ENCODE results near the gene TRNAU1AP.
"Not testable (repeated sequence)": the region's sequence is repeated elsewhere in the genome, so short reads cannot be mapped to it uniquely, and the experiment has no call there.

Gene TRNAU1AP

GRCh38 chr1:28565040-28565439 is 12.2 kb downstream of the TRNAU1AP start:
- Histone ChIP-seq H3K27me3 (ENCODE audit: low read depth, low read length) (no peaks in the 10 kb centered on the region), H3K4me1 (ENCODE audit: low read length) (no peaks in the 10 kb centered on the region), H3K27ac (ENCODE audit: low read length) (no peak overlapping the region), H3K9ac (ENCODE audit: low read length) (no peak overlapping the region), H3K36me3 (replicated peaks; ENCODE audit: low read depth, low read length) (peaks cover 10% of the 10 kb centered on the region), H3K4me3 (ENCODE audit: low read length) (no peak overlapping the region), H2AFZ (ENCODE audit: low read depth, low read length) (no peak overlapping the region), H3K79me2 (ENCODE audit: low read length) (no peaks in the 10 kb centered on the region), H3K9me3 (ENCODE audit: insufficient read depth, low read length) (no peaks in the 10 kb centered on the region), H4K20me1 (ENCODE audit: insufficient read depth, low read length) (no peaks in the 10 kb centered on the region), H3K4me2 (ENCODE audit: low read length) (no peak overlapping the region)
- TF ChIP-seq EZH2phosphoT487 (IDR thresholded peaks at IDR 0.05; ENCODE audit: low read depth) = no peak
- TF ChIP-seq, protein P1, sequence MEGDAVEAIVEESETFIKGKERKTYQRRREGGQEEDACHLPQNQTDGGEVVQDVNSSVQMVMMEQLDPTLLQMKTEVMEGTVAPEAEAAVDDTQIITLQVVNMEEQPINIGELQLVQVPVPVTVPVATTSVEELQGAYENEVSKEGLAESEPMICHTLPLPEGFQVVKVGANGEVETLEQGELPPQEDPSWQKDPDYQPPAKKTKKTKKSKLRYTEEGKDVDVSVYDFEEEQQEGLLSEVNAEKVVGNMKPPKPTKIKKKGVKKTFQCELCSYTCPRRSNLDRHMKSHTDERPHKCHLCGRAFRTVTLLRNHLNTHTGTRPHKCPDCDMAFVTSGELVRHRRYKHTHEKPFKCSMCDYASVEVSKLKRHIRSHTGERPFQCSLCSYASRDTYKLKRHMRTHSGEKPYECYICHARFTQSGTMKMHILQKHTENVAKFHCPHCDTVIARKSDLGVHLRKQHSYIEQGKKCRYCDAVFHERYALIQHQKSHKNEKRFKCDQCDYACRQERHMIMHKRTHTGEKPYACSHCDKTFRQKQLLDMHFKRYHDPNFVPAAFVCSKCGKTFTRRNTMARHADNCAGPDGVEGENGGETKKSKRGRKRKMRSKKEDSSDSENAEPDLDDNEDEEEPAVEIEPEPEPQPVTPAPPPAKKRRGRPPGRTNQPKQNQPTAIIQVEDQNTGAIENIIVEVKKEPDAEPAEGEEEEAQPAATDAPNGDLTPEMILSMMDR (IDR thresholded peaks at IDR 0.05; ENCODE audit: low read depth, low read length) = no peak

GRCh38 chr1:28565726-28566125 is 12.8 kb downstream of the TRNAU1AP start:
- Histone ChIP-seq H3K9me3 (ENCODE audit: insufficient read depth, low read length) (no peaks in the 10 kb centered on the region), H4K20me1 (ENCODE audit: insufficient read depth, low read length) (no peaks in the 10 kb centered on the region), H3K4me2 (ENCODE audit: low read length) (no peak overlapping the region), H2AFZ (ENCODE audit: low read depth, low read length) (no peak overlapping the region), H3K4me3 (ENCODE audit: low read length) (no peak overlapping the region), H3K27ac (ENCODE audit: low read length) (no peak overlapping the region), H3K4me1 (ENCODE audit: low read length) (no peaks in the 10 kb centered on the region), H3K9ac (ENCODE audit: low read length) (no peak overlapping the region), H3K27me3 (ENCODE audit: low read depth, low read length) (no peaks in the 10 kb centered on the region), H3K79me2 (ENCODE audit: low read length) (no peaks in the 10 kb centered on the region), H3K36me3 (replicated peaks; ENCODE audit: low read depth, low read length) (peaks cover 10% of the 10 kb centered on the region)
- no peak for TF ChIP-seq EZH2phosphoT487 (IDR thresholded peaks at IDR 0.05; ENCODE audit: low read depth)
- TF ChIP-seq, protein P1 (IDR thresholded peaks at IDR 0.05; ENCODE audit: low read depth, low read length) = no peak

DNA sequence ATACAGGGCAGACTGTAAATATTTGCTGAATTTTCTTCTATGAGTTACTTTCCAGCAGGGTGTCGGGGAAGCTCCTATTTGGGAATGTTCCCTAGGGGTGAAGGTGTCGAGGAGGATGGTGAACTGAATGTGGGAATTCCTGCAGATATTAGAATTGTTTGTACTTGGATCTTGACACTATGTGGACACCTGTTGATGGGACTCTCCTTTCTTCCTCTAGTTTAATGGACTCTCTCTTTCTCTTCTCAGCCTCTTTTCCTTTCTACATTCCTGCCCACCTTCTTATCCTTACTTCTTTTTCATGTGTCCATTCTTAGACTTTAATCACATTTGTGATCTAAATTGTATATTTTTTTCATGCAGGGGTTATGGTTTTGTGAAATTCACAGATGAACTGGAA is 14.0 kb downstream of the TRNAU1AP start:
- H3K36me3 ChIP-seq (replicated peaks; ENCODE audit: low read depth, low read length) = peaks cover 6% of the 10 kb centered on the region
- no peaks in the 10 kb centered on the region for H3K4me1 ChIP-seq (ENCODE audit: low read length)
- H2AFZ ChIP-seq (ENCODE audit: low read depth, low read length) = no peak overlapping the region
- no peaks in the 10 kb centered on the region for H3K27me3 ChIP-seq (ENCODE audit: low read depth, low read length)
- TF ChIP-seq EZH2phosphoT487 (IDR thresholded peaks at IDR 0.05; ENCODE audit: low read depth) = no peak
- TF ChIP-seq, protein P1 (IDR thresholded peaks at IDR 0.05; ENCODE audit: low read depth, low read length) = no peak
- no peak overlapping the region for H3K9ac ChIP-seq (ENCODE audit: low read length)
- H3K9me3 ChIP-seq (ENCODE audit: insufficient read depth, low read length) = no peaks in the 10 kb centered on the region
- no peak overlapping the region for H3K27ac ChIP-seq (ENCODE audit: low read length)
- H3K4me2 ChIP-seq (ENCODE audit: low read length) = no peak overlapping the region
- H3K79me2 ChIP-seq (ENCODE audit: low read length) = no peaks in the 10 kb centered on the region
- no peak overlapping the region for H3K4me3 ChIP-seq (ENCODE audit: low read length)
- H4K20me1 ChIP-seq (ENCODE audit: insufficient read depth, low read length) = no peaks in the 10 kb centered on the region

DNA sequence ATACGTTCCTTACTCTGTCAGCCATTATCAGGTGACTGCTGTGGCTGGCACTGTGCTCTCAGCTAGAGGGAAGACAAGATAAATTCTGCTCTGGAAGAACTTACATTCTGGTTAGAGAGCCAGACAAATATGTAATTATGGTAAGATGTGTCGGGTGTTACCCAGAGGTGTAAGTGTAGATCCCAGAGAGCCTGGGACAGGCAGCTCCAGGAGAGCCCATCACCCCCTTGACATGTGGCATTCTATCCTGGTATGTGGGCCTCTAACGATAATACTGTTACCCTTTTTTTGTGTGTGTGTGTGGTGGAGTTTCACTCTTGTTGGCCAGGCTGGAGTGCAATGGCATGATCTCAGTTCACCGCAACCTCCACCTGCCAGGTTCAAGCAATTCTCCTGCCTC is 19.0 kb downstream of the TRNAU1AP start:
- Histone ChIP-seq H3K9ac (ENCODE audit: low read length) (no peak overlapping the region), H3K36me3 (replicated peaks; ENCODE audit: low read depth, low read length) (peaks cover 3% of the 10 kb centered on the region), H3K27me3 (ENCODE audit: low read depth, low read length) (no peaks in the 10 kb centered on the region), H3K4me2 (ENCODE audit: low read length) (no peak overlapping the region), H3K79me2 (ENCODE audit: low read length) (no peaks in the 10 kb centered on the region), H3K4me1 (ENCODE audit: low read length) (no peaks in the 10 kb centered on the region), H3K4me3 (ENCODE audit: low read length) (no peak overlapping the region), H3K27ac (ENCODE audit: low read length) (no peak overlapping the region), H3K9me3 (ENCODE audit: insufficient read depth, low read length) (no peaks in the 10 kb centered on the region), H4K20me1 (ENCODE audit: insufficient read depth, low read length) (no peaks in the 10 kb centered on the region), H2AFZ (ENCODE audit: low read depth, low read length) (no peak overlapping the region)
- TF ChIP-seq, protein P1 (IDR thresholded peaks at IDR 0.05; ENCODE audit: low read depth, low read length) = no peak
- no peak for TF ChIP-seq EZH2phosphoT487 (IDR thresholded peaks at IDR 0.05; ENCODE audit: low read depth)

DNA sequence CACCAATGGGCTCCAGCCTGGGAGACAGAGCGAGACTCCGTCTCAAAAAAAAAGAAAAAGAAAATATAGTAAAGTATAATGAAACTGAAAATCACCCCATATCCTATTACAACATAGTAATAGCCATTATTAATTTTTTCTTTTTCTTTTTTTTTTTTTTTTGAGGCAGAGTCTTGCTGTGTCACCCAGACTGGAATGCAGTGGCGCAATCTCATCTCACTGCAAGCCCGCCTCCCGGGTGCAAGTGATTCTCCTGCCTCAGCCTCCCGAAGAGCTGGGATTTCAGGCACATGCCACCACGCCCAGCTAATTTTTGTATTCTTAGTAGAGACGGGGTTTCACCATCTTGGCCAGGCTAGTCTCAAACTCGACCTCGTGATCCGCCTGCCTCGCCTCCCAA is 20.0 kb downstream of the TRNAU1AP start:
- not testable (repeated sequence) for H3K27ac ChIP-seq (ENCODE audit: low read length); H3K4me2 ChIP-seq (ENCODE audit: low read length); H3K4me1 ChIP-seq (ENCODE audit: low read length); H4K20me1 ChIP-seq (ENCODE audit: insufficient read depth, low read length); H3K27me3 ChIP-seq (ENCODE audit: low read depth, low read length); H3K4me3 ChIP-seq (ENCODE audit: low read length); H3K79me2 ChIP-seq (ENCODE audit: low read length); H2AFZ ChIP-seq (ENCODE audit: low read depth, low read length); H3K9me3 ChIP-seq (ENCODE audit: insufficient read depth, low read length); H3K36me3 ChIP-seq (replicated peaks; ENCODE audit: low read depth, low read length); H3K9ac ChIP-seq (ENCODE audit: low read length)

All from OCI-LY3 (cell line).